IPS DF 6.9 (cell line): ENCODE measurements around the gene ALK.

Experiments
- DNase-seq: peaks from one replicate; pipeline ENCODE4 v3.0.0-alpha.2; 2013; ENCODE audit warnings: low read depth, low spot score
- H3K27ac ChIP-seq: one replicate; pipeline ENCODE4 v1.5.1; 2013; ENCODE audit warnings: low read length, control low read depth
- H3K27me3 ChIP-seq: 2 replicates; pipeline ENCODE4 v1.6.1; 2013; ENCODE audit warnings: mild to moderate bottlenecking, low read length; ENCODE audit not compliant: control insufficient read depth, insufficient read depth
- H3K36me3 ChIP-seq: 2 replicates; pipeline ENCODE4 v1.6.1; 2013; ENCODE audit warnings: low read length; ENCODE audit not compliant: control insufficient read depth, insufficient read depth
- H3K4me1 ChIP-seq: 2 replicates; pipeline ENCODE4 v1.6.1; 2013; ENCODE audit warnings: low read length; ENCODE audit not compliant: control insufficient read depth, insufficient read depth
- H3K4me3 ChIP-seq: 2 replicates; pipeline ENCODE4 v1.5.1; 2013; ENCODE audit warnings: mild to moderate bottlenecking, low read length
- H3K9me3 ChIP-seq: 2 replicates; pipeline ENCODE4 v1.6.1; 2013; ENCODE audit warnings: low read length, inconsistent platforms; ENCODE audit not compliant: control insufficient read depth, insufficient read depth
- WGBS: extraction: QIAGEN DNeasy Blood & Tissue Kit; methylation state at CpG from one replicate; pipeline ENCODE4 v1.1.7; 2013; ENCODE audit warnings: mixed read lengths, missing lambda C conversion rate; ENCODE audit not compliant: insufficient read length, insufficient coverage; 5-methylcytosine and 5-hydroxymethylcytosine counted together

ALK gene

GRCh38 chr2:29189052-29189451 is 732.3 kb downstream of the ALK start:
- H3K4me3 ChIP-seq: no peak overlapping the region
- no peak overlapping the region for H3K27ac ChIP-seq
- no peaks in the 10 kb centered on the region for H3K36me3 ChIP-seq
- no peak for DNase-seq
- H3K9me3 ChIP-seq: no peaks in the 10 kb centered on the region
- no peaks in the 10 kb centered on the region for H3K4me1 ChIP-seq
- H3K27me3 ChIP-seq: no peaks in the 10 kb centered on the region
- no CpG with 5 or more reads among the region's 5 CpGs for WGBS

DNA sequence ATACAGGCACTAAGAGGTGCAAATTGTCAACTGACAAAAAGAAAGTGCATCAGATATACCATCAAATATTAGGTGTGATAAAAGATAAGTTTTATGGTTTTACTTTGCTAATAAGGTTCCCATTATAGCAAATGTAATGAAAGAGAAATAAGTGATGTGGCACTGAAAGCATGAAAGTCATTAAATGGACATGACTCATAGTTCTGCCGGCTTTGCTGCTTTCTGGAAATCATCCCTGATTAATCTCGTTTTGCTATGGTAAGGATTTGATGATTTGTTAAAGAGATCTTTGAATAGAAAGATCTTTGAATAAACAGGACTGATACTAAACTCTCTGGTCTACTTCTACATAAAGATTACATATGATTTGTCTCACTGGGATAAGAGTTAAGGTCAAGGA is 733.5 kb downstream of the ALK start:
- Histone ChIP-seq H3K4me1 (no peaks in the 10 kb centered on the region), H3K4me3 (no peak overlapping the region), H3K27ac (no peak overlapping the region), H3K36me3 (no peaks in the 10 kb centered on the region), H3K27me3 (no peaks in the 10 kb centered on the region), H3K9me3 (no peaks in the 10 kb centered on the region)
- no CpG with 5 or more reads among the region's 2 CpGs for WGBS
- no peak for DNase-seq

GRCh38 chr2:29186817-29187216 is 734.6 kb downstream of the ALK start:
- DNase-seq: no peak
- Histone ChIP-seq H3K4me3 (no peak overlapping the region), H3K4me1 (no peaks in the 10 kb centered on the region), H3K9me3 (no peaks in the 10 kb centered on the region), H3K36me3 (no peaks in the 10 kb centered on the region), H3K27ac (no peak overlapping the region), H3K27me3 (no peaks in the 10 kb centered on the region)
- WGBS: no CpG with 5 or more reads among the region's 1 CpG

DNA sequence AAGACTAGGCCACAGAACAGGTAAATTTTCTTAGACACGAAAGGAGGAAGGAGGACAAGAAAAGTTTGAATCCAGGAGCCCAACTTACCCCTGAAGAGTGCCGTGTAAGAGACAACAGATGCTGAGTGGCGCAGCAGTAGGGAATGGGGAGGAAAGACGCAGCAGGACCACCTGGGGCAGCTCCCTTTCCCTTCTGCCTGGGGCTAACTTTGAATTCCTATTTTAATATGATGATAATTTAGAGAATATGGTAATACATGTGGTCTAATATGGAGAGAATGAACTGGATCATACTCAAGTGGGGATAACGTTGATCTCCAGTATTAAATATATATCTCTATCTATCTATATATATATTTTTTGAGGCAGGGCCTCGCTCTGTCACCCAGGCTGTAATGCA is 736.9 kb downstream of the ALK start:
- H3K27ac ChIP-seq: no peak overlapping the region
- H3K27me3 ChIP-seq: no peaks in the 10 kb centered on the region
- no peaks in the 10 kb centered on the region for H3K4me1 ChIP-seq
- no peak overlapping the region for H3K4me3 ChIP-seq
- no peaks in the 10 kb centered on the region for H3K9me3 ChIP-seq
- WGBS: no CpG with 5 or more reads among the region's 6 CpGs
- H3K36me3 ChIP-seq: no peaks in the 10 kb centered on the region
- no peak for DNase-seq

DNA sequence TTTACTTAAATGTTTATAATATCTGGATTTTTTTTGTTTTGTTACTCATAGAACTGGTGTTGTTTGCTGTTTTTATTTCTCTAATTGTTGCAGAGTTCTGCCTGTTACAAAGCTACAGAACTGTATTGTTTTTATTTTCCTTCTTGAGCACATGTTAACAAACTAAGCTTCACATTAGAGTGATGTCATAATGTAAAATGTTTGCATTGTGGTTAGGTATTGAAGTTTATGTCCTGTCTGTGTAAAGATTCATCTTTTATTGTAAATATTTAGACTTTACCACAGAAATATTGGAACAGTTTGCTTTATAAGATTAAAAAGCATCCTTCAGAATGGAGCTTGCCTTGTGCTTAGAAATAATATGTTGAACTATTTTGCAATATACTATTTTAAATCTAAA is 738.5 kb downstream of the ALK start:
- Histone ChIP-seq H3K27me3 (no peaks in the 10 kb centered on the region), H3K4me3 (no peak overlapping the region), H3K27ac (no peak overlapping the region), H3K4me1 (no peaks in the 10 kb centered on the region), H3K9me3 (no peaks in the 10 kb centered on the region), H3K36me3 (no peaks in the 10 kb centered on the region)
- no peak for DNase-seq

DNA sequence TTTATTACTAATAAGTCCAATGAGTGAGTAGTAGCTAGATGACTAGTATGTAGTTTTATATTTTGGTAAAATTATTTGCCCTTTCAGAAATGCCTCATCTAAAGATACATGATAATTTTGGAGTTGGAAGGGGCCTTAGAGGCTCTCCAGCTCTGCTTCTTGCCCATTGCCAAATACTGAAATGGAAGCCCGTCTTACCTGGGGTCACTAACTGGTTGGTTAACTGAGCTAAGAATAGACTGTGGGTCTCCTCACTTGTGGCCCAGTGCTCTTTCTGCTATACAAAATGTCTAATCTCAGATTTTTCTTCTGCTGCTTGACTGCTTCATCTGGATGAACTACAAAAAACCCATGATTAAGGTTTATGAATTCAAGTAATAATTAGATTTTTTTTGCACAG is 739.1 kb downstream of the ALK start:
- WGBS: no CpG with 5 or more reads among the region's 1 CpG
- Histone ChIP-seq H3K9me3 (no peaks in the 10 kb centered on the region), H3K36me3 (no peaks in the 10 kb centered on the region), H3K4me3 (no peak overlapping the region), H3K27ac (no peak overlapping the region), H3K27me3 (no peaks in the 10 kb centered on the region), H3K4me1 (no peaks in the 10 kb centered on the region)
- DNase-seq: no peak

GRCh38 chr2:29175338-29175737 is 746.0 kb downstream of the ALK start:
- H3K27me3 ChIP-seq: no peaks in the 10 kb centered on the region; the same call in 1 of the 2 replicates
- no peak for DNase-seq
- H3K4me1 ChIP-seq: no peaks in the 10 kb centered on the region
- H3K36me3 ChIP-seq: no peaks in the 10 kb centered on the region
- no peak overlapping the region for H3K4me3 ChIP-seq
- WGBS: no CpG with 5 or more reads among the region's 3 CpGs
- no peak overlapping the region for H3K27ac ChIP-seq
- H3K9me3 ChIP-seq: no peaks in the 10 kb centered on the region

- no peak overlapping the region for H3K4me3 ChIP-seq
- H3K9me3 ChIP-seq: no peaks in the 10 kb centered on the region
- no CpG with 5 or more reads among the region's 2 CpGs for WGBS
- H3K27me3 ChIP-seq: no peaks in the 10 kb centered on the region; the same call in 1 of the 2 replicates
- no peaks in the 10 kb centered on the region for H3K4me1 ChIP-seq
- no peaks in the 10 kb centered on the region for H3K36me3 ChIP-seq
- no peak for DNase-seq
- no peak overlapping the region for H3K27ac ChIP-seq
These were observed 746.4 kb downstream of the ALK start for GRCh38 chr2:29174937-29175336.

DNA sequence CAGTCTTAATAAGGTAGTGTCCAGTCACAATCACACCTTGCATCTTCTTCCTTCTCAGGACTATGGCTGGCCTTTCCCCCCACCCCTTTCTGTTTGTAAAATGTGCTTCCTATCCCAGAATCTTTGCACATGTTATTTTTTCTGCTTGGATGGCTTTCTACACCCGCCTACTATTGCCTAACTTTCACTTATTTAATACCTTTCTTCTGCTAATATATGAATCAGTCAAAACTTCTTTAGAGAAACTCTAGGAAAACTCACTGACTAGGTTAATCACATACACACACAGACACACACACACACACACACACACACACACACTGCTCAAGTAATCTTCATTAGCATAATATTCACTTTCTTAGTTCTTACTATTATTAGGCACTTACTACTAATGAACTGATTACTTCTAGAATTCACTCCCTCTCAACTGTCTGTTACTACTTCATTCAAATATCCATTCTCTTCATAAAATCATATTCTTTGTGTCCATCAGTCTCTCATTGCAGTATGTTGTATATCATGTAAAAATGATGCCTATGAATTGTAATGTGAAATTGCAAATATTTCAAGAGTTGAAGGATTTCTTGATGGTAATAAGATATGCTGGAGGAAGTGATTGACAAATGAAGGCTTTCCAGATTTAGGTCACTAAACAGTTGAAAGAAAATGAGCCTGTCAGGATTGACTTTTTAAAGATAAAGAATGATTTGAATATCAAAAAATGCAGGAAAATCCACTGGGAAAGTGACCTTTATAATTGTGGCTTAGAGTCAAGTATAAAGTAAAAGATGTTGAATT is 754.9 kb downstream of the ALK start:
- no peaks in the 10 kb centered on the region for H3K27me3 ChIP-seq
- no peaks in the 10 kb centered on the region; the same call in 1 of the 2 replicates for H3K4me1 ChIP-seq
- H3K9me3 ChIP-seq: no peaks in the 10 kb centered on the region
- H3K4me3 ChIP-seq: no peak overlapping the region
- no peak overlapping the region for H3K27ac ChIP-seq
- no peaks in the 10 kb centered on the region for H3K36me3 ChIP-seq
- DNase-seq: no peak
- WGBS: no CpG with 5 or more reads among the region's 1 CpG

DNA sequence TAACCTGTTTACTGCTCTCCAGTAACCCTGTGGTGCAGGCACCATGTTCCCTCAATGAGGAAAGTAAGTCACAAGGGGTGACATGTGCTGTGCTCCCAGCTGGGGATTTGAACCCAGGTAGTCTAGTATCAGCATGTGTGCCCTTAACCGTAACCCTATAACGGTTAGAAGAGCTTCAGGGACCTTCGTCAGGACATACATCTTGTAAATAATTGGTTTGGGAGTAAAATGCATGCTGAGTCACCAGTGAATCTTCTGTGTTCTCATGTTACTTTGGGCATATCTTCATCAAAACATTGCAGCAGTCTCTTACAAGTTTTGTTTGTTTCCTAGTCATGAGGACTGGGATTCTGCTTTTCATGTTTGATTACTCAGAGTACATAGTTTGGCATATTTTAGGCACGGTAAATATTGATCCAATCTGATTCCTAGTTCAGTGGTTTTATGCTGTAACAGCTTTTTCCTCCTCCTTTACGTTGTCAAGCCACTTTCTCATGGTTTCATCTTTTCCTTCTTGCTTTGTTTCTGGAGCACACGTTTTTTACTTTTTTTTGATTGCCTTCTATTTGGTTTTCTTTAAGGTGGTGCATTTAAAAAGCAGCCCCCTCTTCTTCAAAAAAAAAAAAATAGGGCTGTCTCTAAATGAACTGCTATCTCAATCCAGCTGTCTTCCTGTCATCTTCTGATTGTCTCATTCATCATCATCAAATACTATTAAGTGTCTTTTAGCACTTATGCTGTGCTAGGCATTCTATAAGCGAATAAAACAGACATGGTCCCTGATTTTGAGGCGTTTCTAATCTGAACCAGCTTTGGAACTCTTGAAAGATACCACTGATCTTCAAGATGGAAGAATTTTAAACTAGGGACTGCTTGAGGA is 755.8 kb downstream of the ALK start:
- DNase-seq: no peak
- no peak overlapping the region for H3K27ac ChIP-seq

More for the DNA sequence above, 755.8 kb downstream of the ALK start:
- no peaks in the 10 kb centered on the region for H3K36me3 ChIP-seq
- H3K4me3 ChIP-seq: no peak overlapping the region
- H3K4me1 ChIP-seq: no peaks in the 10 kb centered on the region; the same call in 1 of the 2 replicates
- no peaks in the 10 kb centered on the region for H3K27me3 ChIP-seq
- no peaks in the 10 kb centered on the region for H3K9me3 ChIP-seq
- WGBS: no CpG with 5 or more reads among the region's 8 CpGs
